Mammary epithelial cell (primary cell): ENCODE measurements around the gene POFUT2.

ENCODE experiments used
- CTCF ChIP-seq, 2 donors: IDR thresholded peaks in 1 of 2; conservative IDR thresholded peaks in 1 of 2; 2 replicates each; pipeline ENCODE4 v1.5.1; 2011 to 2012; ENCODE audit warnings: inconsistent platforms in 2 of 2, low read length in 2 of 2, mild to moderate bottlenecking in 2 of 2, control low read depth in 1 of 2, low read depth in 1 of 2; ENCODE audit not compliant: insufficient read depth in 1 of 2; ENCODE audit errors: extremely low read depth in 1 of 2
- EZH2 ChIP-seq: IDR thresholded peaks from 2 replicates; pipeline ENCODE4 v1.6.1; 2012; ENCODE audit warnings: low read length, inconsistent platforms, borderline replicate concordance

DNA sequence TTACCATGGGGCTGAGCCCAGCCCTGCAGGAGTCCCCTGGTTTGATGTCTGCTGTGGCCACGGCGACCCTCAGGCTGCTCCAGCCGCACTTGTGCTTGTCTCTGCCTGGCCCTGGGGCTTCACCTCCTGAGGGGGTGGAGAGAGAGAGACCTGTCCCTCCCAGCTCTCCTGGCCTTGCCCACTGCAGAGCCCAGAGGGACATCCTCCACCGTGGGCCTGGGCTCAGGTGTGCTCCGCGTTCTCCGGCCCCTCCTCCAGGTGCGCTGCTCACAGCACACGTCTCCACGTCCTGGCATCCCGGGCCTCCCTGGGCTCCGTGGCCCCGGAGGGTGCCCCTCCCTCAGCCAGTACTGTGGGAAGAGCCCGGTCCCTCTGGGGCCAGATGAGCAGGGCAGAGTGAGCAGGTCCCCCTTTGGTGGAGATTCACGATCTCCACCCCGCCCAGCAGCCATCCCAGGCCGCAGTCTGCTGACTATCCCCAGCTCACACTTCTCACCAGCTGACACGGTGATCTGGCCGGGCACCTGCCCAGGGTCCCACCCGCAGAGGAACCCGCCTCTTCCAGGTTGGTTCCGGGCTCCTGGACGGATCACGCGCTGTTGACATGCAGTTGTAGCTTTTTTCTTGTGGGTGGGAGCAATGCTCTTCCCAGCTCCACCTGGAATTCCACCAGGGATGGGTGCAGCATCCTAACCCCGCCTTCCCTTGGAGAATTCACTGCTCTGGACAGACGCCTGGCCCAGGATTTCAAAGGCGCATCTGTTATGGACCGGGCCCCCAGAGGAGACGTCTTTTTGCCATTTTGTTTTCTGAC lies 41.8 kb upstream of the POFUT2 start:
- no peak for TF ChIP-seq CTCF (conservative IDR thresholded peaks at IDR 0.05 in 1 of 2, IDR thresholded peaks at IDR 0.05 in 1 of 2; ENCODE audit: extremely low read depth in 1 of 2, insufficient read depth in 1 of 2, low read depth in 1 of 2, low read length in 2 of 2)
- TF ChIP-seq EZH2: no peak
